IMR-90 (cell line): ENCODE measurements around the gene AKR1C4.

ENCODE experiments used
- BHLHE40 ChIP-seq: fragments of 150-350 bp; IDR thresholded peaks from 2 replicates; pipeline ENCODE4 v1.6.1; 2016; ENCODE audit warnings: mild to moderate bottlenecking, low read depth, low read length
- CEBPB ChIP-seq: IDR thresholded peaks from 2 replicates; pipeline ENCODE4 v1.6.1; 2012; ENCODE audit warnings: low read depth, low read length, improper control_type of control experiment
- MAFK ChIP-seq: IDR thresholded peaks from 2 replicates; pipeline ENCODE4 v1.6.1; 2012; ENCODE audit warnings: low read depth, low read length, improper control_type of control experiment
- TF ChIP-seq, protein P1 (sequence below): fragments of 150-350 bp; IDR thresholded peaks from 2 replicates; pipeline ENCODE4 v1.6.1; 2016; ENCODE audit warnings: low read depth, mild to moderate bottlenecking, low read length, moderate library complexity, borderline replicate concordance
- TF ChIP-seq, protein P2 (sequence below): conservative IDR thresholded peaks from 2 replicates; pipeline ENCODE4 v1.5.1; 2012; ENCODE audit warnings: mild to moderate bottlenecking, low read depth, low read length, improper control_type of control experiment

DNA sequence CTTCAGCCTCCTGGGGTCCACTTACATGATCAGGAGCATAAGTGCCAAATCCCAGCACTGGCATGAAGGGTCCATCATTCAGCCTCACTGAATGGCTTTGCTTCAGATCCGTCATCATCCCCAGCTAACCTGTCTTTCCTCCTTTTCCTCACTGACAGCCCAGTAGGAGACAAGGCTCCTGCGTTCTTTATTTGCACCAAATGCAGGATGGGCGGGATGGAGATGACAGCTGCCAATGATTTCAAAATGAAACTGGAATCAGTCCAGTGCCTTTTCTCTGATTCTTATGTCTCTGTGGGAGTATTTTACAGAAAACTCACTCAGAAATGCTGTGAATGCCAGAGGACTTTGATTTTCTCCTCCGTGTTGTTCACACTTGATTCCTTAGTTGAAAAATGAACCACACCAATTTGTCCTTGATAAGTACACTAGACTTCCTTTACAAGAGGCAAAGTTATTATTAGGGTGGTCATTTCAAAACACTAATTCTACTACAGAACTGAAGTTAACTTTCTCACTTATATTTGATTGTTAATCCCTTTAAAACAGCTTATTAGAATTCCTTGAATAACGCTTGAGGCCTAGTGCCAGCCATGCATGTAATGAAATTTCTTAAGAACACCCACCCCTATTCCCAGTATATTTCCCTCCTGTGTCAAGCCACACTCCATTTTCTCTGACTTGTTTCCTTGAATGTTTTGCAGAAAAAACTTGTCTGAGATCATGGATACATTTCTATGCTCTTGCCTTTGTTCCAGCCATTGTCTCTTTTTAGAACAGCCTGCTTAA lies 11.5 kb upstream of the AKR1C4 start, which contains the start of gene AKR1C8:
- TF ChIP-seq BHLHE40 = no peak
- TF ChIP-seq CEBPB = no peak
- TF ChIP-seq, protein P1, sequence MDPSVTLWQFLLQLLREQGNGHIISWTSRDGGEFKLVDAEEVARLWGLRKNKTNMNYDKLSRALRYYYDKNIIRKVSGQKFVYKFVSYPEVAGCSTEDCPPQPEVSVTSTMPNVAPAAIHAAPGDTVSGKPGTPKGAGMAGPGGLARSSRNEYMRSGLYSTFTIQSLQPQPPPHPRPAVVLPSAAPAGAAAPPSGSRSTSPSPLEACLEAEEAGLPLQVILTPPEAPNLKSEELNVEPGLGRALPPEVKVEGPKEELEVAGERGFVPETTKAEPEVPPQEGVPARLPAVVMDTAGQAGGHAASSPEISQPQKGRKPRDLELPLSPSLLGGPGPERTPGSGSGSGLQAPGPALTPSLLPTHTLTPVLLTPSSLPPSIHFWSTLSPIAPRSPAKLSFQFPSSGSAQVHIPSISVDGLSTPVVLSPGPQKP = no peak
- no peak for TF ChIP-seq MAFK
- TF ChIP-seq, protein P2, sequence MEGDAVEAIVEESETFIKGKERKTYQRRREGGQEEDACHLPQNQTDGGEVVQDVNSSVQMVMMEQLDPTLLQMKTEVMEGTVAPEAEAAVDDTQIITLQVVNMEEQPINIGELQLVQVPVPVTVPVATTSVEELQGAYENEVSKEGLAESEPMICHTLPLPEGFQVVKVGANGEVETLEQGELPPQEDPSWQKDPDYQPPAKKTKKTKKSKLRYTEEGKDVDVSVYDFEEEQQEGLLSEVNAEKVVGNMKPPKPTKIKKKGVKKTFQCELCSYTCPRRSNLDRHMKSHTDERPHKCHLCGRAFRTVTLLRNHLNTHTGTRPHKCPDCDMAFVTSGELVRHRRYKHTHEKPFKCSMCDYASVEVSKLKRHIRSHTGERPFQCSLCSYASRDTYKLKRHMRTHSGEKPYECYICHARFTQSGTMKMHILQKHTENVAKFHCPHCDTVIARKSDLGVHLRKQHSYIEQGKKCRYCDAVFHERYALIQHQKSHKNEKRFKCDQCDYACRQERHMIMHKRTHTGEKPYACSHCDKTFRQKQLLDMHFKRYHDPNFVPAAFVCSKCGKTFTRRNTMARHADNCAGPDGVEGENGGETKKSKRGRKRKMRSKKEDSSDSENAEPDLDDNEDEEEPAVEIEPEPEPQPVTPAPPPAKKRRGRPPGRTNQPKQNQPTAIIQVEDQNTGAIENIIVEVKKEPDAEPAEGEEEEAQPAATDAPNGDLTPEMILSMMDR = no peak
